Measurements from ENCODE around the gene MIA3. TPM values are rescaled to one million over a fixed set of nuclear protein-coding genes. Genes with fewer than 3 reads are reported as not detected.

The MIA3 gene
- total and polyA plus RNA-seq, 8 donors = 62.0 to 94.5 (median 83.0) TPM

DNA sequence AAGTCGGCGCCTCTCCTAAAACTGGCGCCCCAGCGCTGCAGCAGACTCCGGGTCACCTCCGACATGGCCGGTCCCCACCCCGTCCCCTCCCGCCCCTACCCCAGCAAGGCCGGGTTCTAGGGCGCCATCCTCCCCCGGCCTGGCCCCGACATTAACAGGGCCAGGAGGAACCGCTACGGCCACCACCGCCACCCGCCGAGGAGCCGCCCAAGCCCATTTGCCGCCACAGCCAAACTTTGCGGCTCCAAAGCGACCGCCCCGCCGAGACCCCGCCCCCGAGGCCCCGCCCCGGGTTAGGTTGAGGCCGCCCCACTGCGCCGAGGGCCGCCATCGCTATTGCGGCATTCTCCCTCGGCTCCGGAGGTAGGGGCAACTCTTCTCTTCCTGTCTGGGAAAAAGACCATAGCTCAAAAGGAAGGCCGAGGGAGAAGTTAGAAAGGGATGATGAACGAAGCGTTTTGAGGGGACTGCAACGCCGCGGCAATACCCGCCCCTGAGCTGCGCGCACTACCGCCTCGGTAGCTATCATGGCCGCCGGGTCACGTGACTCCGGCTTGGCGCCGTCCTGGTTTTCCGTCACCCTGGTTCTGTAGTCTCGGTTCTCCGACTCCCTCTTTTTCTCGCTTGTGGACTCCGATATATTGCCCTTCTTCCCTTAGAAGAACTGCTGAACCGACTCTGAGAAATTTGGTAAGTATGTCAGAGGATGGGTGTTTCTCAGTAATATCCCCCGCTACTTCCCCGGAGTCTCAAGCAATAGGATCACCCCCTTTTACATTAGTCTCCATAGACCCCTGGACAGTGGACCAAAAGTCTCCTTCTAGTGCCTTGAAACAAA is 94.6 kb downstream of the MIA3 start, which contains the start of the genes AIDA and BROX:
Gene AIDA, minus strand, starts transcription at position 239 of the 838 bp plus-strand sequence. Its CDS starts 174 bp downstream, at position 65.
Gene BROX, plus strand, starts transcription at position 312 of the 838 bp plus-strand sequence. CDS start 3,136 bp downstream, outside the sequence.
- peak within 1 kb of the TSS; percentile 69 to 73 for H3K4me3 ChIP-seq
- H3K36me3 ChIP-seq = peaks cover 0 to 25% of the 10 kb centered on the region in 2 donors
- intact Hi-C loops (cut with DNase I) = no loop called here
- peaks cover 24 to 59% of the 10 kb centered on the region in 2 donors for H3K4me1 ChIP-seq
- H3K27me3 ChIP-seq = no peaks in the 10 kb centered on the region
- TF ChIP-seq, protein P1, sequence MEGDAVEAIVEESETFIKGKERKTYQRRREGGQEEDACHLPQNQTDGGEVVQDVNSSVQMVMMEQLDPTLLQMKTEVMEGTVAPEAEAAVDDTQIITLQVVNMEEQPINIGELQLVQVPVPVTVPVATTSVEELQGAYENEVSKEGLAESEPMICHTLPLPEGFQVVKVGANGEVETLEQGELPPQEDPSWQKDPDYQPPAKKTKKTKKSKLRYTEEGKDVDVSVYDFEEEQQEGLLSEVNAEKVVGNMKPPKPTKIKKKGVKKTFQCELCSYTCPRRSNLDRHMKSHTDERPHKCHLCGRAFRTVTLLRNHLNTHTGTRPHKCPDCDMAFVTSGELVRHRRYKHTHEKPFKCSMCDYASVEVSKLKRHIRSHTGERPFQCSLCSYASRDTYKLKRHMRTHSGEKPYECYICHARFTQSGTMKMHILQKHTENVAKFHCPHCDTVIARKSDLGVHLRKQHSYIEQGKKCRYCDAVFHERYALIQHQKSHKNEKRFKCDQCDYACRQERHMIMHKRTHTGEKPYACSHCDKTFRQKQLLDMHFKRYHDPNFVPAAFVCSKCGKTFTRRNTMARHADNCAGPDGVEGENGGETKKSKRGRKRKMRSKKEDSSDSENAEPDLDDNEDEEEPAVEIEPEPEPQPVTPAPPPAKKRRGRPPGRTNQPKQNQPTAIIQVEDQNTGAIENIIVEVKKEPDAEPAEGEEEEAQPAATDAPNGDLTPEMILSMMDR (IDR thresholded peaks at IDR 0.05) = no peak
- no peaks in the 10 kb centered on the region for H3K9me3 ChIP-seq
- ATAC-seq (peak; percentile 92), DNase-seq (peak; percentile 93 to 99 (median 94))
- H3K27ac ChIP-seq = peak within 1 kb of the TSS; percentile 99

DNA sequence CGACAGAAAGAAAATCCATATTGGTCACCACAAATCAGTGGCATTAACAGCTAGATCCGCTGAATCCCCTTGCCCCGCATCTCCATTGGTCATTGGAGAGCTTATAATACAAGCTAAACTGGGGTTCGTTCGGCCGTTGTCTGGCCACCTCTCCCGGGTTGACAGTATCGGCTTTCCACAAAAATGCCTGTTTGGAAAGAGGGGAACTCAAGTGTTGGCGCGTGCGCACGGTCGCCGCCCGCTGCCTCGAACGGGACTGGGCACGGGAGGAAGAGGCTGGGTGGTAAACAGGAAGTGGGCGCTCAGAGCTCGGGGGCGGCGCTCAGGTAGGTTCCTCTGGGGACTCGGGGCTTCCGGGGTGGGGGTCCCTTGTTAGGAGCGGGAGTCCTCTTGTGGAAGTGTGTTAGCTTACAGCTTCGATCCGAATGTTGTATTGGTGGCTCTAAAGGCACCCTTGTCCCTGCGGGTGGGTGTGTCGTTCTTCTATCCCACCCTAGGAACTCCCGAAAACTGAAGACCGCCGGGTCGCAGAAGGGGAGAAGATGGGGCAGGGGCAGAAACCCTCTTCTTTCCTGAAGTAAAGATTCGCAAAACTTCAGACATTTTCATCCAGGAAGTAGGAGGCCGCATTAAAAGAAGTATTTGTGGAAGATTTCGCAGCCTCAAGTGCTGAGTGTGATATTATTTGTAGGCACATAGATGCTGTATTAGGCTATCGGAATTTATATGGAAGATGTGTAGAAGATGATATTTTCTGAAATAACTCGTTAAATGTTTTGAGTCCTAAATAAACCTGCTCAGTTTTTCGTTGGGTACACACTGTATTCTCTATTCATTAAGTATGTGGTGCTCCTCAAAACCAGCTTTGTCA is 95.4 kb downstream of the MIA3 start:
- Histone ChIP-seq H3K36me3 (peaks cover 0 to 33% of the 10 kb centered on the region in 2 donors), H3K27ac (peak overlapping the region; percentile 99), H3K9me3 (no peaks in the 10 kb centered on the region), H3K27me3 (no peaks in the 10 kb centered on the region), H3K4me1 (peaks cover 24 to 59% of the 10 kb centered on the region in 2 donors), H3K4me3 (peak overlapping the region; percentile 69 to 73)
- DNase-seq (peak; percentile 94 to 97 (median 96)), ATAC-seq (peak; percentile 82)
- intact Hi-C loops (cut with DNase I) = no loop called here
- TF ChIP-seq, protein P1 (IDR thresholded peaks at IDR 0.05) = no peak

DNA sequence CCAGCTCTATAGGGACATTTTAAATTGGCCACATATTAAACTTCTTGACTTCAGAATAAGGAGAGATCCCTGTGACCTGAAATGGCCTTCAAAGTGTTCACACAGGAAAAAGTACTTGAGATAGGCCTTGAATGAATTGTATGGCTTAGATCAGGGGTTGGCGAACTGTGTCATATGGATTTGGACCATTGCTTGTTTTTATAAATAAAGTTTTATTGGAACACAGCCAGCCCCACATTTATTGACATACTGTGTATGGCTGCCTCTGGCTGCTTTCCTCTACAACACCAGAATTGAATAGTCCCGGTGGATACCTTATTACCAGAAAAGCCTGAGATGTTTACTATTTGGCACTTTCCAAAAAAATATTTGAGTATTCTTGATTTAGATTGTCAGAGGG is 98.5 kb downstream of the MIA3 start:
- no peak overlapping the region for H3K27ac ChIP-seq
- H3K4me1 ChIP-seq = peaks cover 5 to 29% of the 10 kb centered on the region in 2 donors
- no peak overlapping the region for H3K4me3 ChIP-seq
- intact Hi-C loops (cut with DNase I) = no loop called here
- no peak for DNase-seq
- peaks cover 3 to 64% of the 10 kb centered on the region in 2 donors for H3K36me3 ChIP-seq
- TF ChIP-seq, protein P1 (IDR thresholded peaks at IDR 0.05) = no peak
- no peak for ATAC-seq
- H3K9me3 ChIP-seq = no peaks in the 10 kb centered on the region
- no peaks in the 10 kb centered on the region for H3K27me3 ChIP-seq

Other genes with a start within 250 kb of the MIA3 start
- gene HHIPL2, start 70.0 kb upstream of the MIA3 start, total RNA-seq = under 1 TPM in 1 of 2 donors, not detected in 1; 0.58 TPM
- 1 to 10 TPM in 2 of 6 donors, under 1 TPM in 4; 0.50 to 1.5 (median 0.70) TPM for gene HHIPL2, start 70.0 kb upstream of the MIA3 start, polyA plus RNA-seq (ENCODE audit: insufficient read length in 6 of 6)
- gene TAF1A, start 28.2 kb upstream of the MIA3 start, total RNA-seq = 1 to 10 TPM; 6.1 to 9.8 TPM
- 10 to 100 TPM; 17.1 to 23.2 (median 19.9) TPM for gene TAF1A, start 28.2 kb upstream of the MIA3 start, polyA plus RNA-seq (ENCODE audit: insufficient read length in 6 of 6)
- 10 to 100 TPM; 91.6 to 94.5 TPM for gene AIDA, start 94.4 kb downstream of the MIA3 start, total RNA-seq
- 10 to 100 TPM; 71.8 to 96.7 (median 84.5) TPM for gene AIDA, start 94.4 kb downstream of the MIA3 start, polyA plus RNA-seq (ENCODE audit: insufficient read length in 6 of 6)
- gene BROX, start 94.5 kb downstream of the MIA3 start, total RNA-seq = 10 to 100 TPM; 47.2 to 52.6 TPM
- 10 to 100 TPM; 41.4 to 52.1 (median 46.3) TPM for gene BROX, start 94.5 kb downstream of the MIA3 start, polyA plus RNA-seq (ENCODE audit: insufficient read length in 6 of 6)
- gene FAM177B, start 119.1 kb downstream of the MIA3 start, total RNA-seq = not detected
- 1 to 10 TPM in 1 of 6 donors, under 1 TPM in 5; 0.28 to 1.2 (median 0.49) TPM for gene FAM177B, start 119.1 kb downstream of the MIA3 start, polyA plus RNA-seq (ENCODE audit: insufficient read length in 6 of 6)
- 10 to 100 TPM; 17.2 to 23.9 TPM for gene DISP1, start 196.9 kb downstream of the MIA3 start, total RNA-seq
- 10 to 100 TPM; 18.7 to 21.9 (median 20.5) TPM for gene DISP1, start 196.9 kb downstream of the MIA3 start, polyA plus RNA-seq (ENCODE audit: insufficient read length in 6 of 6)